Brain pericyte (primary cell): ENCODE results near the gene SPTBN1.
A peak's percentile ranks its signal among the peaks of the same experiment; 100 is the strongest.
"Not testable (repeated sequence)": the region's sequence is repeated elsewhere in the genome, so short reads cannot be mapped to it uniquely, and the experiment has no call there.

ENCODE experiments used
- DNase-seq: peaks from one replicate; pipeline ENCODE4 v3.0.0-alpha.2; 2012; ENCODE audit warnings: low read depth, low spot score

The SPTBN1 gene

GRCh38 chr2:54470266-54470938 lies 14.3 kb downstream of the SPTBN1 start:
- no peak for DNase-seq

DNA sequence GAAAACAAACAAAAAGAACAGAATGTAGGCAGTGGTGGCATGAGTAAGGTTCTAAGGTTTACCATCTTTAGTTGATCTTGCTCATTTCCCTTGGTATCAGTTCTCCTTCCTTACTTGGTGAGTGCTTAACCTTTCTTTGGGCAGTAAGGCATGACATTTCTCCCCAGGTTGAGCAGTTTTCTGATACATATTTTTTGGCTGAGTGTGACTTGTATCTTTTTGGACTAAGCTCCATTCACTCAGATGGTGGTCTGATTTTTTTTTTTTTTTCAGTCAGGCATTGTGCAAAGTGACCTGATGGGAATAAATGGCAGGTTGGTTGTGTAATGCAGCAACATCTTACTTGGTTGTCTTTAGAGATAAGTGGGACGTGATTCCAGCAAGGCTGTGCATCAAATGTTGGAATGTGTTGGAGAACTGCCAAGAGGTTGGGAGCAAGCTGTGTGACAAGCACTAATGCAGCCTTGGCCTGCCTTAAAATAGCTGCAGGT lies 15.1 kb downstream of the SPTBN1 start:
- peak; percentile 29 for DNase-seq

DNA sequence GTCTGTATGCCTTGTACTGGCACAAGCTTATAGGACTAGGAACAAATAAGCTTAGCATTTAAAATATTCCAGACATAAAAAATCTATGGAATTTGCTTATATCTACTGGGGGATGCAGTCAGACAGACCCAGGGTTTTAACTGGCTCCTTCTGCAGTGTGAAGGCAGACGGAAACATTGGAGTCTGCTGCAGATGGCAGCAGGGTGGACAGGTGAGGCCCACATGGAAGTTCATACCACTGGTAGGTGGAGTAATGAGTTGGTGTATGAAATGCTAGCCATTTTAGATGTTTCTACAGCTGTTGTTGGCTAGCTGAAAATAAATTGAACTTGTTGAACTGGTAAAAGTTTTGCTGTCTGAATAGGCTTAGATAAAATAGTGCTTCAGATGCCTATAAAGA lies 17.7 kb downstream of the SPTBN1 start:
- DNase-seq, result no peak

DNA sequence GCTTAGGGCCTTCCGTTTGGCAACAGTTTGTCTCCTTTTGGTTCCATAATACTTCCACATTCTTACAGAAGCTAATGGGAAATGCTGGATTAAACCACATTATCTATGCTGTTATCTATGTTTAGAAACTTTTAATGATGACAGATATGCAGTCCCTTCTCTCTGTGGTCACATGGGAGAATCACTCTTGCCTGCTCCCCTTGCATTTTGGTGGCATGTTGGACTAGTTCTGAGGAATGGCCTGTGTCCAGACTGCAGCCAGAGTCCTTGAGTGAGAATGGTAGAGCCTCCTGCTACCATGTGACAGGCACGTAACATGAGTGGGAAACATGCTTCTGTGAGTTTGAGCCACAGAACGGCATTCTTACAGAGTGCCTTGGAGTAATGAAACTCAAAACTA lies 19.2 kb downstream of the SPTBN1 start:
- no peak for DNase-seq

DNA sequence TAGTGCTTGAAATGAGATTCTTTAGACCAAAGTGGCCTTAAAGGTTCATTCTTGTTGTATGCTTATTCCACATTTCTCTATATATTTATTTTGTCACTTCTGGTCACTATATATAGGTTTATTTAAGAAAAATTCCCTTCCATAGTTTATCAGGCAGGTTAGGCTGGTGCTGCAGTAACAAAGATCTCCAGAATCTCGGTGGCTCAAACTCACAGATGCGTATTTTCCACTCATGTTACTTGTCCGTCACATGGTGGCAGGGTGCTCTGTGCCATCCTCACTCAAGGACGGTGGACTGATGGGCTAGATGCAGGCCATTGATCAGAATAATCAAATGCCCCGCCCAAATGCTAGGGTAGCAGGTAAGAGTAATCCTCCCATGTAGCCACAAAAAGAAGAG lies 19.8 kb downstream of the SPTBN1 start:
- no peak for DNase-seq

DNA sequence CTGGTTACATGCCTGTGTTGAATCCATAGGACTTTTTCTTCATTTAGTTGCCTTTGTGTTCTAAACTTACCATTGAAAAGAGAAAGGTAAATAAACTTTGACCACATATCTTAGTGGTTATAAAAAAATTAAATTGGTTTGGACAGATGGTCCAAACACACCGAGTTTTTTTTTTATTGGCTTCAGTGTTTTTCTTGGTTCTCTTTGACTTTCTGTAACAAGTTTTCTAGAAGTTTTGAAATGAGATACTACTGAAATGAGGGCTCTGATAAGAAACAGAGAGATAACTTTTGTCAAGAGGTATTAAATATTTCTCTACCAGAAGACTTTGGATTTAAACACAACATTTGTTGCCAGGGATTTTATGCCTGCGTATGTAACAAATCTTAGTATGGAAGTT lies 20.7 kb downstream of the SPTBN1 start:
- DNase-seq, result no peak

DNA sequence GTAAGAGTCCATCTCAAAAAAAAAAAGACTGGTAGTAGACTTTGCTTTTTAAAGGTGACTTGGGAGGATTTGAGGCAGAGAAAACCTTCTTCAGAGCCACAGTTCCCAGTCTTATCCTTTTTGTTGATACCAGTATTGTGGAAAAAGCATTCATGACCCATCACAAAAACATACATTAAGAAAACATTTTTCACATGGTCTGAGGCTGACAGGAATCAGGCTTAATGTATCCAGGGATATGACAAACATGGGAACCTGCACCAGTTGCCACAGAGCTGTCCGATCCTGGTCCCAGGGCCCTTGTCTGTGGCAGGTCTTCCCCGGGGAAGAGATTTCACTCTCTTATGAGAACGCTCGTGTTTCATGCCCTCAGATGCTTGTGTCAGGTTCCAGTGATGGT lies 21.8 kb downstream of the SPTBN1 start:
- DNase-seq, result no peak

- no peak for DNase-seq
These were observed 22.8 kb downstream of the SPTBN1 start for GRCh38 chr2:54478899-54479298.

DNA sequence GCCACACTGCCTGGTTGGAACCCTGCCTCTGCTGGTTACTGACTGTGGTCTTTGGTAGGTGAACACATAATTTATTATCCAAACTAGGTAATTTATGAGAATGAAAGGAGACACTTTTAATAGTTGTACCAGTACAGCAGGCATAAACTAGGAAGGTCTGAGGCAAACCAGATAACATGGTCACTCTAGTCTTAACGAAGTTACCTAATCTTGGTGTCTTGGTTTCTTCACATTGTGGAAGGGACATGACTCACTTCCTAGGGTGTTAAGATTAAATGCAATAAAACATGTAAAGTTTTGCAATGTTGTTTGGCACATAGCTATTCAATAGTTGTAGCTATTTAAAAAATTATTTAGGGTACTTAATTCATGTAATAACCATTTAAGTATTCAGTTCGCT lies 23.3 kb downstream of the SPTBN1 start:
- no peak for DNase-seq

- no peak for DNase-seq
These were observed 23.9 kb downstream of the SPTBN1 start for GRCh38 chr2:54480025-54480424.

DNA sequence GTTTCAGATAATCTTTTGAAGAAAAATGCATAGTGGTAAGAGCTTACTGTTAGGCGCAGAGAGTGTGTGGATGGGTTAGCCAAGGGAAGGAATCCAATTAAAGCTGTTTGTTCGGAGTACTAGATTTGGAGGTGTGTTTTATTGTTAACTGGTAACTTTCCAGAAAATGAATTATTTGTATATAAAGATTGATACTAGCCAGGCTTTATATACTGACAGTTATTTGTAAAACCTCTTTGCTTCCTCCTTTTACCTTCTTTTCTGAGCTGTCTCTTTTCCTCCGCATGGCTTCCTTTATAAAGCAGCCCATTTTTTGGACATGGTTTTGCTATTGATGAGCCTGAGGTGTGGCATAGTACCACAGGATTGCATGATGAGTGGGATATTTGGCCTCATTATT lies 25.6 kb downstream of the SPTBN1 start:
- DNase-seq, result no peak

- DNase-seq, result no peak
These were observed 26.6 kb downstream of the SPTBN1 start for GRCh38 chr2:54482715-54483114.

GRCh38 chr2:54483426-54483825 lies 27.3 kb downstream of the SPTBN1 start:
- no peak for DNase-seq

GRCh38 chr2:54485756-54486155 lies 29.6 kb downstream of the SPTBN1 start:
- not testable (repeated sequence) for DNase-seq

DNA sequence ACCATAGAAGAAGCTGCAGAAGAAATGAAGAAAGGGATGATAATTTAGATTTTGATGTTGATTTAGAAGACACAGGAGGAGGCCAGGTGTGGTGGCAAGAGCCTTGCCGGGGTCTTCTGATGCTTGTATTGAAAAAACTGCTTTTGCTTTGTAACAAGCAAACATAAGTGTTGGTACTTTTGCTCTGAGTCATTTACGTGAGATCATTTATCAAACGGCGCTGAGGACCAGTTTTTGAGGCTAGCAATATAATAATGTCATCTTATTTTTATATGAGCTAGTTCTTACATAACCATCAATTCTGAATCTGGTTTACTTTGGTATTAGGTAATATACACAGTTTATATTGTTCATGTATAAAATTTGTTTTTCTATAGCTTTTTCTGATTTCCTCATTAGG lies 30.6 kb downstream of the SPTBN1 start:
- no peak for DNase-seq

GRCh38 chr2:54490863-54491262 lies 34.7 kb downstream of the SPTBN1 start:
- no peak for DNase-seq

DNA sequence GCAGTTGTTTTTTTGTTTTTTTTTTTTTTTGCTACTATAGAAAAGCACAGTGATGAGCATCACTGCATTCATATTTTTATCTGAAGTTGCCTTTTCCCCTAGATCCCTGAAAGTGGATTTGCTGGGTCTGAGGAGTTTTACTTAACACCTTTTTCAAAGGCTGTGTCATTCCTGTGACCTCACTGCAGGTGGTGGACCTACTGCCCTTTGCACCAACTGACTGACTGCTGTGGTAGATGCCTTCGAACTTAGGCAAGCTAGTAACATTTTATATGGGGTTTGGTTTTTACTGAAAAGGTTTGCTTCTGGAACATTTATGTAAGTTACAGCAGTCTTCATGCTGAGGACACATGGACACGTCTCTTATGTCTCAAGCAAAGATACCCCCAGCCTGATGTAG lies 36.2 kb downstream of the SPTBN1 start:
- no peak for DNase-seq

- no peak for DNase-seq
These were observed 38.0 kb downstream of the SPTBN1 start for GRCh38 chr2:54494087-54494486.

DNA sequence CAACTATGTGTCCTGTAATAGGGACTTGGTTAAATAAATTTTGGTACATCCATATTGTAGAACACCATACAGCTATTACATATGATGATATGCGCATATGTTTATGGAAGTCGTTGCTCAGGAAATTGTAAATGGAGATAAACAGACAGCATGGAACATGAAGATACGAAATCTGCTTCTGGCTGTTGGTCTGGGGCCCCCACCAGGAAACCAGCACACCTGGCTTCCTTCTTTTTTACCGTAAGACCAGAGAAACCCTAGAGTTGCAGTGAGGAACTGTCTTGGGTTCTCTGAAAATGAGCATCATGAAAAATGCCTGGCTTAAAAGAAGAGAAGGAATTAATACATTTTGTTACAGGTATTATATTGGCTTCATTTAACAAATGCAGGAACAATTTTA lies 40.8 kb downstream of the SPTBN1 start:
- DNase-seq, result no peak

DNA sequence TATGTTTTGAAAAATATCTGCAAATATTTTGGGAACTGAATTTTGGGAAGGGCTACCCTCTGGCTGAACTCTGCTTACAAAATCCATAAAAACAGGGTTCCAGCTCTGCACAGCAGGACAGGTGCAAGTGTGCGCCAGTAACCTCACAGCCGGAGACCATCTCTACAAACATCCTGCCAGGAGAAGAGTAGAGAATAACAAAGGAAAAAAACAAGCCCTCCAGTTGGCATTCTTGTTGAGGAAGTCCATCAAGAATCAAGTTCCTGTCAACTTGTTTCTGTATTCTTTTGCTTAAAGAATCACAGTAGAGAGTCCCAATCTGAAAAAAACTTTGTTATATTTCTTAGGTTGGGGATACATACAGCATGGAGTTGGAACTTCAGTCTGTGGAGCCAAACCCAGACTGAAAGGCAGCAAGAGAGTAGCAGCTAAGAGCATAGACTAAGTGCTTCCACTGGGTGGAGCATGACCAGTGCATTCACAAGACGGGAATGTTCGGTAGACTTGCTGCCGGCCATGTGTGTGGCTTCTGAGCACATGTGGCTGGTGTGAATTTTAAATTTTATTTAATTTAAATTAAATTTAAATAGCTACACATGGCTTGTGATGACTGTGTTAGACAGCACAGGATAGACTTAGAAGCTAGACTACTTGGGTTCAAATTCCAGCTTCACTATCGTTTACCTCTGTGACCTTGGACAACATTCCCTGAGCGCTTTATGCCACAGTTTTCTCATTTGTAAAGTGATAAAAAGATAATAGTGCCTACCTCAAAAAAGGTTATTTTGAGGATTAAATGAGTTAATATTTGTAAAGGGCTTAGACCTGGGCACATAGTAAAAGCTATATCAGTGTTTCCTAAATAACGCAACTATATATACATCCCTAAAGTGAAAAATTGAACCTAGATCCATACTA lies 41.9 kb downstream of the SPTBN1 start:
- no peak for DNase-seq

DNA sequence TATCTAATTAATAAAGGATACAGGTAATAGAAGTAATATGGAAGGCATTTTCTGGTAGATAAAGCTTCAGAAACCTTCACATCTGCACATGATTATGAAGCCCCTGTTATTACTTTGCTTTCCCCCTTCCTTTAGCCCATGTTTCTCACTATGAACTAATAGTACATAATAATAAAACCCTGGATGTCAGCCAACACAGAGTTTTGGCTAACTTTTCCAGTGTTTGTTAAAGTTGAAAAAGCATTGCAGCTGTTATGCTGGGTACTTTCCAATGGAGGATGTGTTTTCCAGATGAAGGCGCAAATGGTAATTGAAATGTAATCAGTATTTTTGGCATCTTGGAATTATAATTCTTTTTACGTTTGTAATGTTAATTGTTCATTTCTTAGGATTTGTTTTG lies 43.5 kb downstream of the SPTBN1 start:
- no peak for DNase-seq

DNA sequence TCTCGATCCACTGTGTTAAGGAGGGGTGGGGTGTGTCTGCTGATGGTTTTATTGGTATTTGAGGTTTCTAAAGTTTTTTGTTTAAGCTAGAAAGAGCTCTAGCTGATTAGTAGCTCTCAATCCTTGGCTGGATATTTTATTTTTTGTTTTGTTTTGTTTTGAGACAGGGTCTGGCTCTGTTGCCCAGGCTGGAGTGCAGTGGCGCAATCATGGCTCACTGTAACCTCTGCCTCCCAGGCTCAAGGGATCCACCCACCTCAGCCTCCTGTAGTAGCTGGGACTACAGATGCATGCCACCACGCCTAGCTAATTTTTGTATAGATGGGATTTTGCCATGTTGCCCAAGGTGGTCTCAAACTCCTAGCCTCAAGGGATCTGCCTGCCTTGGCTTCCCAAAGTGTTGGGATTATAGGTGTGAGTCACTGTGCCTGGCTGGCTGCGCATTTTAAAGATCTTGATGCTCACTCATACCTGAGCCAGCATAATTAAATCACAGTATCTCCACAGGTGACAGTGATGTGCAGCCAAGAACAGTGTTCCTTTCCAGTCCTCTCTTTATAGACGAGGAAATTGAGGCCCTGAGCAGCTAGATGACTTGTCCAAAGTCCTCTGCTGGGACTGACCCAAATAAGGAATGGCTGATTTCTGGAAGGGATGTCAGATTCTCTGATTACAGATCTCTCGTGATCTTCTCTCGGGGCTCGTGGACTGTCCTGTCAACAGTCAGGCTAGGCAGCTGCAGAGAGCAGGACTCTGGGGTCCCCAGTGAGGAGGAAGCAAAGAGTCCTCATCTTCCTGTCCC lies 44.5 kb downstream of the SPTBN1 start:
- DNase-seq, result no peak
